Measurements from ENCODE around the gene SYT15.
"Not testable (repeated sequence)": the region's sequence is repeated elsewhere in the genome, so short reads cannot be mapped to it uniquely, and the experiment has no call there.

DNA sequence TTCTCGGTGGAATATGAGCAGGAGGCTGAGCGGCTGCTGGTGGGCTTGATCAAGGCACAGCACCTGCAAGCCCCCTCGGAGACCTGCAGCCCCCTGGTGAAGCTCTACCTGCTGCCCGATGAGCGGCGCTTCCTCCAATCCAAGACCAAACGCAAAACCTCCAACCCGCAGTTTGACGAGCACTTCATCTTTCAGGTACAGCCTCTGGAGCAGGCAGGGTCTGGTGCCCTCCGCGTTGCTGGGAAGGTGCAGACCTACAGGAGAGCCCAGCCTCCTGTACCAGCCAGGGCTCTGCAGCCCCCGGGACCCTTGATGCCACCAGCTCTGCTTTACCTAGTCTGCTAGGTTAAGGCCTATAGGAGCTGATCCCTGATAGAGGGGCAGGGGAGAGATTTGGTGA lies 3.1 kb downstream of the SYT15 start:
- TF ChIP-seq, protein P1, sequence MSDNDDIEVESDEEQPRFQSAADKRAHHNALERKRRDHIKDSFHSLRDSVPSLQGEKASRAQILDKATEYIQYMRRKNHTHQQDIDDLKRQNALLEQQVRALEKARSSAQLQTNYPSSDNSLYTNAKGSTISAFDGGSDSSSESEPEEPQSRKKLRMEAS (IDR thresholded peaks at IDR 0.05; ENCODE audit: low read depth) = not testable (repeated sequence)
- not testable (repeated sequence) for TF ChIP-seq EP300 (IDR thresholded peaks at IDR 0.05; ENCODE audit: borderline replicate concordance in 1 of 2, low read depth in 1 of 2, low read length in 1 of 2); EZH2phosphoT487 (IDR thresholded peaks at IDR 0.05; ENCODE audit: borderline replicate concordance, low read depth); RAD21 (IDR thresholded peaks at IDR 0.05; ENCODE audit: low read length); POLR2AphosphoS5 (IDR thresholded peaks at IDR 0.05; ENCODE audit: low read depth, low read length); JUND (IDR thresholded peaks at IDR 0.05); MEF2A (IDR thresholded peaks at IDR 0.05; ENCODE audit: borderline replicate concordance, low read depth); RFX5 (IDR thresholded peaks at IDR 0.05; ENCODE audit: low read length); YY1 (IDR thresholded peaks at IDR 0.05; ENCODE audit: low read depth); FOXM1 (IDR thresholded peaks at IDR 0.05; ENCODE audit: low read depth)
- TF ChIP-seq, protein P2, sequence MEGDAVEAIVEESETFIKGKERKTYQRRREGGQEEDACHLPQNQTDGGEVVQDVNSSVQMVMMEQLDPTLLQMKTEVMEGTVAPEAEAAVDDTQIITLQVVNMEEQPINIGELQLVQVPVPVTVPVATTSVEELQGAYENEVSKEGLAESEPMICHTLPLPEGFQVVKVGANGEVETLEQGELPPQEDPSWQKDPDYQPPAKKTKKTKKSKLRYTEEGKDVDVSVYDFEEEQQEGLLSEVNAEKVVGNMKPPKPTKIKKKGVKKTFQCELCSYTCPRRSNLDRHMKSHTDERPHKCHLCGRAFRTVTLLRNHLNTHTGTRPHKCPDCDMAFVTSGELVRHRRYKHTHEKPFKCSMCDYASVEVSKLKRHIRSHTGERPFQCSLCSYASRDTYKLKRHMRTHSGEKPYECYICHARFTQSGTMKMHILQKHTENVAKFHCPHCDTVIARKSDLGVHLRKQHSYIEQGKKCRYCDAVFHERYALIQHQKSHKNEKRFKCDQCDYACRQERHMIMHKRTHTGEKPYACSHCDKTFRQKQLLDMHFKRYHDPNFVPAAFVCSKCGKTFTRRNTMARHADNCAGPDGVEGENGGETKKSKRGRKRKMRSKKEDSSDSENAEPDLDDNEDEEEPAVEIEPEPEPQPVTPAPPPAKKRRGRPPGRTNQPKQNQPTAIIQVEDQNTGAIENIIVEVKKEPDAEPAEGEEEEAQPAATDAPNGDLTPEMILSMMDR (IDR thresholded peaks at IDR 0.05) = not testable (repeated sequence)
- TF ChIP-seq, protein P3, sequence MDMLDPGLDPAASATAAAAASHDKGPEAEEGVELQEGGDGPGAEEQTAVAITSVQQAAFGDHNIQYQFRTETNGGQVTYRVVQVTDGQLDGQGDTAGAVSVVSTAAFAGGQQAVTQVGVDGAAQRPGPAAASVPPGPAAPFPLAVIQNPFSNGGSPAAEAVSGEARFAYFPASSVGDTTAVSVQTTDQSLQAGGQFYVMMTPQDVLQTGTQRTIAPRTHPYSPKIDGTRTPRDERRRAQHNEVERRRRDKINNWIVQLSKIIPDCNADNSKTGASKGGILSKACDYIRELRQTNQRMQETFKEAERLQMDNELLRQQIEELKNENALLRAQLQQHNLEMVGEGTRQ (IDR thresholded peaks at IDR 0.05; ENCODE audit: borderline replicate concordance, low read depth, low read length) = not testable (repeated sequence)
- TF ChIP-seq, protein P4, sequence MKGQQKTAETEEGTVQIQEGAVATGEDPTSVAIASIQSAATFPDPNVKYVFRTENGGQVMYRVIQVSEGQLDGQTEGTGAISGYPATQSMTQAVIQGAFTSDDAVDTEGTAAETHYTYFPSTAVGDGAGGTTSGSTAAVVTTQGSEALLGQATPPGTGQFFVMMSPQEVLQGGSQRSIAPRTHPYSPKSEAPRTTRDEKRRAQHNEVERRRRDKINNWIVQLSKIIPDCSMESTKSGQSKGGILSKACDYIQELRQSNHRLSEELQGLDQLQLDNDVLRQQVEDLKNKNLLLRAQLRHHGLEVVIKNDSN (IDR thresholded peaks at IDR 0.05; ENCODE audit: borderline replicate concordance, low read depth) = not testable (repeated sequence)
